IMR-90 (cell line): ENCODE results near the gene ASPHD2. TPM values are rescaled to one million over a fixed set of nuclear protein-coding genes. Genes with fewer than 3 reads are reported as not detected.

Experiments
- ATAC-seq: fragments of 200-7000 bp; cut with Tn5 transposase; 2 replicates; pipeline ENCODE4 v1.9.1; 2020; ENCODE audit warnings: low read depth, mild to moderate bottlenecking, moderate library complexity
- BruUV-seq: library from RNA; stranded (reverse); fragments of 400-500 nt; replicated peaks from 2 replicates; lab custom pipeline; 2021; lab: Mats Ljungman, UMichigan
- CTCF ChIA-PET: fragments of 300-600 bp; formaldehyde crosslinking; extraction: SDS; loops from one replicate; lab custom pipeline; 2021; ENCODE audit warnings: antibody characterized with exemption; lab: Yijun Ruan, JAX
- POLR2A ChIA-PET: fragments of 300-600 bp; sonication (Branson Sonifier 250); formaldehyde crosslinking; loops from one replicate; lab custom pipeline; 2022; ENCODE audit warnings: antibody characterized with exemption; ENCODE audit not compliant: unreplicated experiment; lab: Charles Lee
- DNase-seq: peaks from one replicate; pipeline ENCODE4 v3.0.0; 2013
- H2AFZ ChIP-seq: replicated peaks from 2 replicates; pipeline ENCODE3; 2013; ENCODE audit warnings: low read length, mild to moderate bottlenecking; ENCODE audit not compliant: poor library complexity
- H2AK5ac ChIP-seq: 2 replicates; pipeline ENCODE4 v1.6.1; 2013; ENCODE audit warnings: low read depth, low read length, inconsistent platforms
- H2AK9ac ChIP-seq: replicated peaks from 2 replicates; pipeline ENCODE3; 2013; ENCODE audit warnings: mild to moderate bottlenecking, low read depth, low read length, moderate library complexity; ENCODE audit not compliant: poor library complexity
- H2BK120ac ChIP-seq: 2 replicates; pipeline ENCODE4 v1.6.1; 2013; ENCODE audit warnings: low read depth, low read length, inconsistent platforms
- H2BK15ac ChIP-seq: 3 replicates; pipeline ENCODE4 v1.6.1; 2013; ENCODE audit warnings: low read depth, low read length, inconsistent platforms
- H2BK20ac ChIP-seq: 2 replicates; pipeline ENCODE4 v1.6.1; 2013; ENCODE audit warnings: low read depth, mild to moderate bottlenecking, inconsistent platforms, low read length, moderate library complexity
- H2BK5ac ChIP-seq: 2 replicates; pipeline ENCODE4 v1.6.1; 2013; ENCODE audit warnings: mild to moderate bottlenecking, low read depth, low read length, inconsistent platforms; ENCODE audit not compliant: poor library complexity, severe bottlenecking
- H3K14ac ChIP-seq: replicated peaks from 2 replicates; pipeline ENCODE4 v1.6.1; 2013; ENCODE audit warnings: low read depth, low read length, inconsistent platforms
- H3K18ac ChIP-seq: 2 replicates; pipeline ENCODE4 v1.6.1; 2013; ENCODE audit warnings: low read depth, low read length, control low read depth
- H3K23ac ChIP-seq: 2 replicates; pipeline ENCODE4 v1.6.1; 2013; ENCODE audit warnings: low read depth, low read length, inconsistent platforms
- H3K27ac ChIP-seq: 2 replicates; pipeline ENCODE4 v1.5.1; 2013; ENCODE audit warnings: mild to moderate bottlenecking, control low read depth, low read length; ENCODE audit not compliant: insufficient read depth
- H3K27me3 ChIP-seq: 2 replicates; pipeline ENCODE4 v1.6.1; 2013; ENCODE audit warnings: low read length; ENCODE audit not compliant: control insufficient read depth, insufficient read depth
- H3K36me3 ChIP-seq: 2 replicates; pipeline ENCODE4 v1.6.1; 2013; ENCODE audit warnings: low read length, mixed read lengths; ENCODE audit not compliant: control insufficient read depth, insufficient read depth
- H3K4ac ChIP-seq: 2 replicates; pipeline ENCODE4 v1.6.1; 2013; ENCODE audit warnings: low read depth, low read length, inconsistent platforms
- H3K4me1 ChIP-seq: 2 replicates; pipeline ENCODE4 v1.6.1; 2013; ENCODE audit warnings: low read length, mixed read lengths; ENCODE audit not compliant: control insufficient read depth, insufficient read depth
- H3K4me2 ChIP-seq: 2 replicates; pipeline ENCODE4 v1.6.1; 2013; ENCODE audit warnings: low read depth, mild to moderate bottlenecking, control low read depth, low read length, moderate library complexity
- H3K4me3 ChIP-seq: 2 replicates; pipeline ENCODE4 v1.5.1; 2013; ENCODE audit warnings: low read depth, mild to moderate bottlenecking, control low read depth, low read length, moderate library complexity; ENCODE audit not compliant: insufficient read depth
- H3K56ac ChIP-seq: 2 replicates; pipeline ENCODE4 v1.6.1; 2013; ENCODE audit warnings: low read length, inconsistent platforms; ENCODE audit not compliant: insufficient read depth; ENCODE audit errors: extremely low read depth
- H3K79me1 ChIP-seq, 2 experiments: 2 replicates each; pipeline ENCODE4 v1.6.1; 2013; ENCODE audit warnings: low read length in 2 of 2, inconsistent platforms in 1 of 2, low read depth in 1 of 2
- H3K9ac ChIP-seq: 2 replicates; pipeline ENCODE4 v1.6.1; 2013; ENCODE audit warnings: low read depth, low read length, control low read depth
- H3K9me1 ChIP-seq: 2 replicates; pipeline ENCODE4 v1.6.1; 2013; ENCODE audit warnings: low read length, inconsistent platforms; ENCODE audit not compliant: insufficient read depth
- H3K9me3 ChIP-seq: 2 replicates; pipeline ENCODE4 v1.6.1; 2013; ENCODE audit warnings: low read length; ENCODE audit not compliant: control insufficient read depth, insufficient read depth
- H4K20me1 ChIP-seq: 2 replicates; pipeline ENCODE4 v1.6.1; 2013; ENCODE audit warnings: low read length, inconsistent platforms; ENCODE audit not compliant: insufficient read depth
- H4K5ac ChIP-seq: 2 replicates; pipeline ENCODE4 v1.6.1; 2013; ENCODE audit warnings: mild to moderate bottlenecking, low read depth, low read length, control low read depth
- H4K8ac ChIP-seq, 2 experiments: 2 replicates each; pipeline ENCODE4 v1.6.1; 2013; ENCODE audit warnings: low read depth in 2 of 2, low read length in 2 of 2, control low read depth in 1 of 2, inconsistent platforms in 1 of 2
- H4K91ac ChIP-seq: 2 replicates; pipeline ENCODE4 v1.6.1; 2013; ENCODE audit warnings: low read depth, low read length, inconsistent platforms; ENCODE audit not compliant: insufficient read depth
- CEBPB ChIP-seq: IDR thresholded peaks from 2 replicates; pipeline ENCODE4 v1.6.1; 2012; ENCODE audit warnings: low read depth, low read length, improper control_type of control experiment
- CHD1 ChIP-seq: IDR thresholded peaks from 2 replicates; pipeline ENCODE4 v1.6.1; 2012; ENCODE audit warnings: low read depth, low read length, improper control_type of control experiment
- CTCF ChIP-seq: conservative IDR thresholded peaks from 2 replicates; pipeline ENCODE4 v1.5.1; 2012; ENCODE audit warnings: mild to moderate bottlenecking, low read depth, low read length, improper control_type of control experiment
- ELK1 ChIP-seq: fragments of 150-350 bp; IDR thresholded peaks from 2 replicates; pipeline ENCODE4 v1.6.1; 2016; ENCODE audit warnings: low read depth, mild to moderate bottlenecking, low read length, moderate library complexity, borderline replicate concordance
- FOS ChIP-seq: fragments of 150-350 bp; IDR thresholded peaks from 2 replicates; pipeline ENCODE4 v1.6.1; 2016; ENCODE audit warnings: low read depth, low read length
- MAFK ChIP-seq: IDR thresholded peaks from 2 replicates; pipeline ENCODE4 v1.6.1; 2012; ENCODE audit warnings: low read depth, low read length, improper control_type of control experiment
- MAZ ChIP-seq: IDR thresholded peaks from 2 replicates; pipeline ENCODE4 v1.6.1; 2012; ENCODE audit warnings: low read depth, mild to moderate bottlenecking, low read length, improper control_type of control experiment, moderate library complexity, borderline replicate concordance
- MXI1 ChIP-seq: IDR thresholded peaks from 2 replicates; pipeline ENCODE4 v1.6.1; 2012; ENCODE audit warnings: low read depth, mild to moderate bottlenecking, low read length, moderate library complexity, borderline replicate concordance
- NFE2L2 ChIP-seq: fragments of 150-350 bp; IDR thresholded peaks from 2 replicates; pipeline ENCODE4 v1.6.1; 2016; ENCODE audit warnings: low read depth, mild to moderate bottlenecking, low read length
- RAD21 ChIP-seq: IDR thresholded peaks from 2 replicates; pipeline ENCODE4 v1.6.1; 2012; ENCODE audit warnings: low read length, improper control_type of control experiment
- RCOR1 ChIP-seq: IDR thresholded peaks from 2 replicates; pipeline ENCODE4 v1.6.1; 2012; ENCODE audit warnings: mild to moderate bottlenecking, low read length, improper control_type of control experiment; ENCODE audit not compliant: insufficient replicate concordance
- SMC3 ChIP-seq: fragments of 150-350 bp; IDR thresholded peaks from 2 replicates; pipeline ENCODE4 v1.6.1; 2016; ENCODE audit warnings: low read depth, mild to moderate bottlenecking, antibody characterized with exemption, low read length, moderate library complexity
- USF2 ChIP-seq: fragments of 150-350 bp; IDR thresholded peaks from 2 replicates; pipeline ENCODE4 v1.6.1; 2017; ENCODE audit warnings: mild to moderate bottlenecking, antibody characterized with exemption, low read length, low read depth
- WGBS, 2 experiments: methylation state at CpG; one replicate each; pipeline versions ENCODE4 v1.1.5 to v1.1.7; 2013; ENCODE audit warnings: missing lambda C conversion rate in 2 of 2; ENCODE audit not compliant: insufficient read length in 1 of 2; ENCODE audit errors: extremely low coverage in 2 of 2; 5-methylcytosine and 5-hydroxymethylcytosine counted together
- dilution Hi-C: fragments of 300-500 bp; cut with HindIII; formaldehyde crosslinking; loops from one replicate; pipeline ENCODE4 v1.14.3; 2018; ENCODE audit warnings: low sequenced_read_pairs; ENCODE audit not compliant: unreplicated experiment
- in situ Hi-C: fragments of 300-500 bp; cut with MboI; formaldehyde crosslinking; loops from 3 replicates; pipeline ENCODE4 v1.14.3; 2019; ENCODE audit warnings: low sequenced_read_pairs, inconsistent platforms, mixed read lengths
- intact Hi-C: fragments of 100-400 bp; cut with micrococcal nuclease; formaldehyde crosslinking; loops from 2 replicates; pipeline ENCODE4 v1.10.0; 2022
- polyA plus RNA-seq, 3 experiments: library from polyadenylated mRNA; depleted of rRNA; stranded (reverse); fragments of >200 nt; gene quantifications; 2 replicates each; pipeline ENCODE4 v1.2.3, GENCODE V29; 2012; ENCODE audit warnings: low replicate concordance in 1 of 3
- total RNA-seq: library from RNA; depleted of rRNA; stranded (reverse); fragments of >200 nt; gene quantifications from 2 replicates; pipeline ENCODE4 v1.2.3, GENCODE V29; 2012

The ASPHD2 gene
- total and polyA plus RNA-seq, 2 of the 4 experiments (the other 2 are of a cell fraction): 1.3 to 1.4 TPM

- POLR2A ChIA-PET: no interaction called here
Observed at GRCh38 chr22:26464312-26464711, 35.3 kb downstream of the ASPHD2 start.

More at GRCh38 chr22:26464312-26464711, 35.3 kb downstream of the ASPHD2 start:
- Histone ChIP-seq H2BK5ac (no peak overlapping the region), H3K4ac (no peak overlapping the region), H4K20me1 (0 out of 2 replicates have a peak, but pooled peaks cover 6% of the 10 kb centered on the region), H2AK5ac (no peak overlapping the region), H3K36me3 (peaks cover 52% of the 10 kb centered on the region), H3K79me1 (peaks cover 3 to 11% of the 10 kb centered on the region in 2 experiments; a peak in 3 of 4 replicates), H3K14ac (no peak overlapping the region), H2AFZ (no peak overlapping the region), H2BK20ac (no peak overlapping the region), H3K9me1 (no peaks in the 10 kb centered on the region; the same call in 1 of the 2 replicates), H3K4me2 (no peak overlapping the region), H2BK120ac (no peak overlapping the region), H3K4me1 (no peaks in the 10 kb centered on the region), H3K27me3 (no peaks in the 10 kb centered on the region), H3K23ac (no peak overlapping the region), H3K9me3 (no peaks in the 10 kb centered on the region), H2BK15ac (no peak overlapping the region), H2AK9ac (no peak overlapping the region), H3K56ac (no peak overlapping the region), H3K4me3 (no peak overlapping the region), H4K8ac (no peak overlapping the region), H3K18ac (no peak overlapping the region), H3K27ac (no peak overlapping the region), H4K91ac (no peak overlapping the region), H3K9ac (no peak overlapping the region), H4K5ac (no peak overlapping the region)
- CTCF ChIA-PET: no interaction called here
- no TSS peak for BruUV-seq
- dilution Hi-C loops (no loop called here), intact Hi-C loops (no loop called here), in situ Hi-C loops (loop anchor here (5.0 kb wide), 1 partner anchor 62 kb away; no protein-coding TSS in a partner anchor)
- DNase-seq: no peak
- no peak for ATAC-seq
- TF ChIP-seq MXI1 (no peak), RAD21 (no peak), RCOR1 (no peak), ELK1 (no peak), NFE2L2 (no peak), CEBPB (no peak), CTCF (no peak), USF2 (no peak), MAFK (no peak), MAZ (no peak), SMC3 (no peak), FOS (no peak), CHD1 (no peak)
- WGBS, 2 experiments: 100% methylated on average over 4 of the region's 7 CpGs; no CpG with 5 or more reads in 1 of the 2 experiments
